HG02973 (cell line): ENCODE results near the gene RPL18.
"Not testable (repeated sequence)": the region's sequence is repeated elsewhere in the genome, so short reads cannot be mapped to it uniquely, and the experiment has no call there.

Experiments used
- ATAC-seq: cut with Tn5 transposase; IDR thresholded peaks from one replicate; pipeline ENCODE4 v1.9.1; 2021; ENCODE audit warnings: moderate library complexity; ENCODE audit not compliant: unreplicated experiment

Gene RPL18

GRCh38 chr19:48588670-48589401, 30.1 kb downstream of the RPL18 start:
- no peak for ATAC-seq

- no peak for ATAC-seq
Observed at GRCh38 chr19:48587387-48587786, 31.6 kb downstream of the RPL18 start.

GRCh38 chr19:48582168-48582567, 36.8 kb downstream of the RPL18 start:
- ATAC-seq: no peak

DNA sequence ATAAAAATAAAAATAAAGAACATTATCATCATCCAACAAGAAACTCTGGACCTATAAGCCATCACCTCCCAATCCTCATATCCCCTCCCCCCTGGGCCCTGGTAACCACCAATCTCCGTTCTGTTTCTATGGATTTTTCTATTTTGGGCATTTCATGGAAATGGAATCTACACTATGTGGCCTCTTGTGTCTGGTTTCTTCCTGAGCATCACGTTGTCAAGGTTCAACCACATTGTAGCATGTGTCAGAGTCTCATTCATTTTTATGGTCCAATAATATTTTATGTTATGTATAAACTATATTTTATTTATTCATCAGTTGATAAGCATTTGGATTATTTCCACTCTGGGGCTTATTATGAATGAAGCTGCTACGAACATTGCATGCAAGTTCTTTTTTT, 40.1 kb downstream of the RPL18 start:
- no peak for ATAC-seq

GRCh38 chr19:48577908-48578307, 41.1 kb downstream of the RPL18 start:
- ATAC-seq: not testable (repeated sequence)

GRCh38 chr19:48575931-48576622, 42.9 kb downstream of the RPL18 start:
- no peak for ATAC-seq

GRCh38 chr19:48573163-48573505, 45.8 kb downstream of the RPL18 start:
- no peak for ATAC-seq

DNA sequence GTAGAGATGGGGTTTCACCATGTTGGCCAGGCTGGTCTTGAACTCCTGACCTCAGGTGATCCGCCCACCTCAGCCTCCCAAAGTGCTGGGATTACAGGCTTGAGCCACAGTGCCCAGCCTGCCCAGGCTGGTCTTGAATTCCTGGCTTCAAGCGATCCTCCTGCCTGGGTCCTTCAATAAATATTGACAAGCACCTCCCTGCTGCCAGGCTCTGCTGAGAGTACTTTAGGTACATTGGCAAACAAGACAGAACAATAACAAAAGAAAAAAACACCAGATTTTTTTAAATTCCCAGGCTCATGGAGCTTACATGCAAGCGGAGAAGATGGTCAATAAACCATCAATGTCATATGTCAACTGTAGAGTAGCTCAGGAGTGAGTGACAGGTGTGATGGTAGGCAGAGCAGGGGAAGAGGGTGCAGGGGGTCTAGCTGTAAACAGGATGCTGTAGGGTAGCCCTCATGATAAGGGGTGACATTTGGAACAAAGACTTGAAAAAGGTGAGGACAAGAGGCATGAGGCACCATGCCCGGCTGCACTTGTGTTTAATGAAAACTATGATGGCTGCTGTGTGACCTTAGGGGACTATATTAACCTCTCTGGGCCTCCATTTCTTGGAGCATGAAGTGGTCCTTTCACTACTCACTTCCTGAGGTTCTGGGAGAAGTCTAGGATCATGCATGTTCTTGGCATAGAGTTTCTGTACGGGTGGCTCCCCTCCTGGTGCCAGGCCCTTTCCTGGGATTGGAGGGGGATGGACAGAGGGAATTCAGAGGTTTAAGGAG, 47.4 kb downstream of the RPL18 start:
- ATAC-seq: no peak

DNA sequence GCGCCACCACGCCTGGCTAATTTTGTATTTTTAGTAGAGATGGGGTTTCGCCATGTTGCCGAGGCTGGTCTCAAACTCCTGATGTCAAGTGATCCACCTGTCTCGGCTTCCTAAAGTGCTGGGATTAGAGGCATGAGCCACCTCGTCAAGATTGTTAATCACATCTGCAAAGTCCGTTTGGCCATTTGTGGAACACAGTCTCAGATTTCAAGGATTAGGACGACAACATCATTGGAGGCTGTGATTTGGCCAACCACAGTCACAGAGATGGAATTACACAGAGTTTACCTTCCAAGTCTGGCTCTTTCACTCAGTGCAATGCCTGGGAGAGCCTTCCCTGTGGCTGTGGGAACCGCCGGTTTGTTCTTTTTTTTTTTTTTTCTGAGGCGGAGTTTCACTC, 49.2 kb downstream of the RPL18 start:
- ATAC-seq: no peak

- no peak for ATAC-seq
Observed at GRCh38 chr19:48568345-48568886, 50.6 kb downstream of the RPL18 start.
